GM19397 (cell line): Measurements from ENCODE around the gene MRPL4.
"Not testable (repeated sequence)": the region's sequence is repeated elsewhere in the genome, so short reads cannot be mapped to it uniquely, and the experiment has no call there.

Experiments
- ATAC-seq: cut with Tn5 transposase; IDR thresholded peaks from one replicate; pipeline ENCODE4 v1.9.1; 2021; ENCODE audit warnings: mild to moderate bottlenecking, moderate library complexity; ENCODE audit not compliant: unreplicated experiment

The MRPL4 gene

DNA sequence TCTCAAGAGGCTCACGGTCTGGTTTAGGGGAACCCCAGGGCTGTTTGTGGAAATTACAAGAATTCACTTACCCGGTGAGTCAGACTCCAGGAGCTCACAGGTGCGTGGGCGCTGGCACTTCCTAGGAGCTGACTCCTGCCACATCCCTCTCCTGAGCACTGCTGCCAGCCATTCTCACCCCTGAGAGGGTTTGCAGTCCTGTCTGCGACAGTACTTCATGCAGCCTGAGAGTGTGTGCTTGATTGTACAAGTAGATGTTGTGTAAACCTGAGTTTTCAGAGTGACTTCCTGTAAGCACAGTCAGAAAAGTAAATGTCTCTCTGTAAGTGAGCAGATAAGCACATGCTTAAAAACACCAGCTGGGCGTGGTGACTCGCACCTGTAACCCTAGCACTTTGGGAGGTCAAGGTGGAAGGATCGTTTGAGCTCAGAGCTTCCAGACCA lies 8.1 kb downstream of the MRPL4 start:
- no peak for ATAC-seq

DNA sequence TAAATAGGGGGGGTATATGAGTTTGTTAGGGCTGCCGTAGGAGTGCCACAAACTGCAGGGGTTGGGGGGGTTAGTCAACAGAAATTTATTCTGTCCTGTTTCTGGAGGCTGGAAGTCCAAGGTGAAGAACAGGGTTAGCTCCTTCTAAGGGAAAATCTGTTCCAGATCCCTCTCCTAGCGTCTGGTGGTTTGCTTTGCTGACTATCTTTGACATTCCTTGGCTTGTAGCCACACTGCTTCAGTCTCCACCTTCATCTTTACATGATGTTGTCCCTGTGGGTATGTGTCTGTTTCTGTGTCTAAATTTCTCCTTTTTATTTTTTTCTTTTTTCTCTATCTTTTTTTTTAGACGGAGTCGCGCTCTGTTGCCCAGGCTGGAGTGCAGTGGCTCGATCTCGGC lies 10.8 kb downstream of the MRPL4 start:
- ATAC-seq = no peak

DNA sequence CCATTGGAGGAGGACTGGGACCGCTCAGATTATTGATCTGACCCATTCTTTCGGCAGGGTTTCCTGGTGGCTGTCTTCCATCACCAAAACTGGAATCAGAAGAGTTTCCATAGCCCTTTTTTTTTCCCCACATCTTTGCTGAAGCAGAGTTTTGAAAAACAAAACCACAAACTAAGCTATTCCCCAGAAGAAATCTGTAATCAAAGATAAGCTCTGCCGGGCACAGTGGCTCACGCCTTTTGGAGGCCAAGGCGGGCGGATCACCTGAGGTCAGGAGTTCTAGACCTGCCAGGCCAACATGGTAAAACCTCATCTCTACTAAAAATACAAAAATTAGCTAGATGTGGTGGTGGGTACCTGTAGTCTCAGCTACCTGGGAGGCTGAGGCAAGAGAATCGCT lies 14.7 kb downstream of the MRPL4 start:
- no peak for ATAC-seq

DNA sequence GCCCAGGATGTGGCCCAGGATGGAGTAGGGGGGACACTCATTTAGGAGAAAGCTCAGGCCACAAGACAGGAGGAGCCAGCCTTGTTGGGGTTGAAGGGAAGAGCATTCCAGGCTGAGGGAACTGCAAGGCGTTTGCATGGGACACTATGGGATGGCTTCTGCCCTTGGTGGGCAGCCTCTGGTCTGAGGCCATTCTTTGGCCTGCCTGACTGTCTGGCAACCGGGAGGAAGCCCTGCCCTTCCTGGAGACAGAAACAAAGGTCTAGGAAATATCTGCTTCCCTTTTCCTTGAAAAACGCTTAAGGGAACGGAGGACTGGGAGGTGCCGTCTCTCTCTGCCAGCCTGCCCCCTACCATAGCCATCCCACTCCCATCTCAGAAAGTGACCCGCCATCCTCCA lies 16.1 kb downstream of the MRPL4 start:
- no peak for ATAC-seq

DNA sequence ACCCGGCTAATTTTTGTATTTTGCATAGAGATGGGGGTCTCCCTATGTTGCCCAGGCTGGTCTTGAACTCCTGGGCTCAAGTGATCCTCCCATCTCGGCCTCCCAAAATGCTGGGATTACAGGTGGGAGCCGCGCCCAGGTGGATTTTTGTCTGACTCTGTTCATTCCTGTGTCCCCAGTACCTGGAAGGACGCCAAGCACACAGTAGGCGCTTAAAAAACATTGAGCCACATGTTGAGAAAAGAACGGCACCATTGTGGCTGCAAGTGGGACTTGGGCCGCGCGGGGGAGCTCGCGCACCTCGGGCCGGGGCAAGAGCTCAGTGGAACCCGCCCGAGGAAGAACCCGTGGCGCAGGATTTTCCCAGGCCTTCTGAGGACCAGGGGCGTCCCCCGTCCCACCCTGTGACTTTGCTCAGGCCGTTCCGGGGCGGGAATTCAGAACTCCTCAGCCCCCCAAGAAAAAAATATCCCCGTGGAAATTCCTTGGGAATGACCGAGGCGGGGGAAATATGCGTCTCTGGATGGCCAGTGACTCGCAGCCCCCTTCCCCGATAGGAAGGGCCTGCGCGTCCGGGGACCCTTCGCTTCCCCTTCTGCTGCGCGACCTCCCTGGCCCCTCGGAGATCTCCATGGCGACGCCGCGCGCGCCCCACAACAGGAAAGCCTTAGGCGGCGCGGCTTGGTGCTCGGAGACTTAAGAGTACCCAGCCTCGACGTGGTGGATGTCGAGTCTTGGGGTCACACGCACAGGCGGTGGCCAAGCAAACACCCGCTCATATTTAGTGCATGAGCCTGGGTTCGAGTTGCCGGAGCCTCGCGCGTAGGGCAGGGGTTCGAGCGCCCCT lies 17.5 kb downstream of the MRPL4 start:
- no peak for ATAC-seq

DNA sequence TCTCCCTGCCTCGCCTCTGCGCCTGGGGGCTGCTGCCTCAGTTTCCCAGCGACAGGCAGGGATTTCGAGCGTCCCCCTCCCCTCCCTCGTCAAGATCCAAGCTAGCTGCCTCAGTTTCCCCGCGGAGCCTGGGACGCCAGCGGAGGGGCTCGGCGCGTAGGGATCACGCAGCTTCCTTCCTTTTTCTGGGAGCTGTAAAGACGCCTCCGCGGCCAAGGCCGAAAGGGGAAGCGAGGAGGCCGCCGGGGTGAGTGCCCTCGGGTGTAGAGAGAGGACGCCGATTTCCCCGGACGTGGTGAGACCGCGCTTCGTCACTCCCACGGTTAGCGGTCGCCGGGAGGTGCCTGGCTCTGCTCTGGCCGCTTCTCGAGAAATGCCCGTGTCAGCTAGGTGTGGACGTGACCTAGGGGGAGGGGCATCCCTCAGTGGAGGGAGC lies 18.2 kb downstream of the MRPL4 start:
- no peak for ATAC-seq

DNA sequence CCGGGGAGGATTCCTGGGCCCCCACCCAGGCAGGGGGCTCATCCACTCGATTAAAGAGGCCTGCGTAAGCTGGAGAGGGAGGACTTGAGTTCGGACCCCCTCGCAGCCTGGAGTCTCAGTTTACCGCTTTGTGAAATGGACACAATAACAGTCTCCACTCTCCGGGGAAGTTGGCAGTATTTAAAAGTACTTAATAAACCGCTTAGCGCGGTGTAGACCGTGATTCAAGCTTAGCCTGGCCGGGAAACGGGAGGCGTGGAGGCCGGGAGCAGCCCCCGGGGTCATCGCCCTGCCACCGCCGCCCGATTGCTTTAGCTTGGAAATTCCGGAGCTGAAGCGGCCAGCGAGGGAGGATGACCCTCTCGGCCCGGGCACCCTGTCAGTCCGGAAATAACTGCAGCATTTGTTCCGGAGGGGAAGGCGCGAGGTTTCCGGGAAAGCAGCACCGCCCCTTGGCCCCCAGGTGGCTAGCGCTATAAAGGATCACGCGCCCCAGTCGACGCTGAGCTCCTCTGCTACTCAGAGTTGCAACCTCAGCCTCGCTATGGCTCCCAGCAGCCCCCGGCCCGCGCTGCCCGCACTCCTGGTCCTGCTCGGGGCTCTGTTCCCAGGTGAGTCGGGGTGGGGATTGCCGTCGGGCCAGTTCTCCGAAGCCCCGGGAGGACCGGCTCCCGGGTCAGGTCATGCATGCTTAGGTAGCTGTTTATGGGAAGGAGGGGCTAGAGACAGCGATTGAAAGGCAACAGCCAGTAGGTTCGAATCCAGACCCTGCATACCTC lies 18.8 kb downstream of the MRPL4 start, which contains the start of gene ICAM1:
Gene ICAM1 (plus strand): TSS at position 505 of the 779 bp plus-strand sequence. CDS start 40 bp downstream, at position 545.
- peak; percentile 48 for ATAC-seq

DNA sequence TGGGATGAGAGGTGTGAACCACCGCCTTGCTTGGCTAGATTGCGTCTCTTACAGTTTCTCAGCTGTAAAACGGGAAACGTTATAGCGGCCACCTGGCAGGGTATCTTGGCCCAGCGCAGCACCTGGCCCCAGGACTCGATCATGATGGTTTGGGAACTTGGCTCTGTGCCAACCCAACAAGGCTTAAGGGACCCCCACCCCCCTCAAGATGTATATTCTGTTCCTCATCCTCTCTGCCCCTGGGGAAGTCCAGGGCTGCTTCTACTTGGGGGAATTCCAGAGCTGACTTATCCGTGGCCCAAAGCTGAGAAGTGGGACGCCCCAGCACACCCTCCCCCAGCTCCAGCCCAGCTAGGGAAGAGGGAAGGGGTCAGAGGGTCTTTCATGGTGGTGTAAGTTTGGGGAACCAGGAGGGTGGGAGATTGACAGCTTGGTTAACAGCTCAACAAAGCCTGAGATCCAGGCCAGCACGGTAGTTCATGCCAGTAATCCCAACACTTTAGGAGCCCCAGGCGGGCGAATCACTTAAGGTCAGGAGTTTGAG lies 19.6 kb downstream of the MRPL4 start:
- ATAC-seq = peak; percentile 33

DNA sequence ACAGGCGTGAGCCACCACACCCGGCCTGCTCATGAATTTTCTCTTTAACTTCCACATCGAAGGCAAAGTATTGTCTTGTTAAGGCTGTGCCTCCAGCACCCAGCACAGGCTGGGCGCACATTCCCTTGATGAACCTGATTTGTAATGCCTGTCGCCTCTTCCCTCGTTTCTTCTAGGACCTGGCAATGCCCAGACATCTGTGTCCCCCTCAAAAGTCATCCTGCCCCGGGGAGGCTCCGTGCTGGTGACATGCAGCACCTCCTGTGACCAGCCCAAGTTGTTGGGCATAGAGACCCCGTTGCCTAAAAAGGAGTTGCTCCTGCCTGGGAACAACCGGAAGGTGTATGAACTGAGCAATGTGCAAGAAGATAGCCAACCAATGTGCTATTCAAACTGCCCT lies 22.6 kb downstream of the MRPL4 start:
- ATAC-seq = no peak

DNA sequence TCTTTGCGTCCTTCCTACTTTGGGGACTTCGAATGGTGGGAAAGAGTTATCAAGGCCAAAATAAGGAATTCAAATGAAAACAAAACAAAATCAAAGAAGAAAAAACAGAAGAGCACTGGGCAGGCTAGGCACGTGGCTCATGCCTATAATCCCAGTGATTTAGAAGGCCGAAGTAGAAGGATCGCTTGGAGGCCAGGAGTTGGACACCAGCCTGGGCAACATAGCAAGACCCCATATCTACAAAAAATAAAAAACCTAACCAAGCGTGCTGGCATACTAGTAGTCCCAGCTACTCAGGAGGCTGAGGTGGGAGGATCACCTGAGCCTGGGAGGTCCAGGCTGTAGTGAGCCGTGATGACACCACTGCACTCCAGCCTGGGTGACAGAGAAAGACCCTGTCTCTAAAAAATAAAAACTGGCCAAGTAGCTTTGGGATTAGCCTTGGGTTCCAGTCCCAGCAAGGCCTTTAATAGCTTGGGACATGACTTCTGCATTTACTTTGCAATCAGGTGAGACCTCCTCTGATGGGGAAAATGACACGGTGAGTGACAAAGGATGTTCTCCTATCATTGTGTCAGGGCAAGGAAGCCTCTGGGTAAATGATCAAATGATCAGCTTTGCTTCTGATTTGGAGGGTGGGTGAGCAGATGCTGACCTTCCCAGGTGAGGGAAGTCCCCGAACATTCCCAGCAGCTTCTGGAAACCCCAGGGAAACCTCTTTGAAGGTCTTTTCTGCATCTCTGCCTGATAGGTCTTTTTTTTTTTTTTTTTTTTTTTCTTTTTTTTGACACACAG lies 26.0 kb downstream of the MRPL4 start:
- ATAC-seq = no peak

DNA sequence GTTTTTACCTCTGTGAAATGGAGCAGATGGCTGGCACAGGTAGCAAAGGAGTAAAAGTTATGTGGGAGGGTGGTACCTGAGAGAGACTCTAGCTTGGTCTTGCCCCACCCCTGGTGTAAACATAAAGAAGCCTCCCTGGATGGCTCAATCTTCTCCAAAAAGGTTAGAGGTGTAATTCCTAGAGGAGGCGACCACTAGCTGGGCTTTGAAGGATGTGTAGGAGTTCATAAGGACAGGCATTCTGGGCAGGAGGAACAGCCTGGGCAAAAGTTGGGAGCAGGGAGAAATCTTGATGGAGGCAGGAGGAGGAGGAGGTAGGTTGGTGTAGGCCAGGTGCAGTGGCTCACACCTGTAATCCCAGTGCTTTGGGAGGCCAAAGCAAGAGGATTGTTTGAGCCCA lies 26.9 kb downstream of the MRPL4 start:
- no peak for ATAC-seq

DNA sequence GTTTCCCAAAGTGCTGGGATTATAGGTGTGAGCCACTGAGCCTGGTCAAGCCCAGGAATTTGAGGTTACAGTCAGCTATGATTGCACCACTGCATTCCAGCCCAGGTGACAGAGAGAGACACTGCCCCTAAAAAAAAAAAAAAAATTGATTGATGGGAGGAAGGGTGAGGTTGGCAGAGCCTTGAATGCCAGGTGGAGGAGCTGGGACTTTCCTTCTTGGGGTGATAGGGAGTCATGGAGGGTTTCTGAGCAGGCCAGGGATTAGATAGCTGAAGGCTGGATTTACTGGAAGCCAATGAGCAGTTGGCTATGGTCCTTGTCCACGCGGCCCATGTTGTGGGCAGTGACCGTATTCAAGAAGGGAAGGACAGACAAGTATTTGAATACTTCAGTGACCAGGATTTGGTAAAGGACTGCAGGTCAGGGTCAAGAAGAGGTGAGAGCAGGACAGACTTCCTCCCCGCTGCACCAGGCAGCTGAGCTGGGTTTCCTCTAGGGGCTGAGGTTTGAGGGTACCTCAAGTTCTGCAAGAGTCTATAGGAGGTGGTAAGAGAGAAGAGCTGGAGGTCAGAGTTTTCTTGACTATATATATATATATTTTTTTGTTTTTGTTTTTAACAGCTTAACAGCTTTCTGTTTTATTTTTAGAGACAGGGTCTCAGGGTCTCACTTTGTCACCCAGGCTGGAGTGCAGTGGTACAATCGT lies 27.9 kb downstream of the MRPL4 start:
- ATAC-seq = no peak

DNA sequence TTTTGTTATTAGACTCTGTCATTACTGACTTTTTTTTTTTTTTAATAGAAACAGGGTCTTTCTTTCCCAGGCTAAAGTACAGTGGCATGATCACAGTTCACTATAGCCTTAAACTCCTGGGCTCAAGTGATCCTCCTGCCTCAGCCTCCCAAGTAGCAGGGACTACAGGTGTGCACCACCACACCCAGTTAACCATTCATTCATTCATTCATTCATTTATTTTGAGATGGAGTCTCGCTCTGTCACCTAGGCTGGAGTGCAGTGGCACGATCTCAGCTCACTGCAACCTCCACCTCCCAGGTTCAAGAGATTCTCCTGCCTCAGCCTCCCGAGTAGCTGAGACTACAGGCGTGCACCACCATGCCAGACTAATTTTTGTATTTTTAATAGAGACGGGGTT lies 30.0 kb downstream of the MRPL4 start:
- not testable (repeated sequence) for ATAC-seq

DNA sequence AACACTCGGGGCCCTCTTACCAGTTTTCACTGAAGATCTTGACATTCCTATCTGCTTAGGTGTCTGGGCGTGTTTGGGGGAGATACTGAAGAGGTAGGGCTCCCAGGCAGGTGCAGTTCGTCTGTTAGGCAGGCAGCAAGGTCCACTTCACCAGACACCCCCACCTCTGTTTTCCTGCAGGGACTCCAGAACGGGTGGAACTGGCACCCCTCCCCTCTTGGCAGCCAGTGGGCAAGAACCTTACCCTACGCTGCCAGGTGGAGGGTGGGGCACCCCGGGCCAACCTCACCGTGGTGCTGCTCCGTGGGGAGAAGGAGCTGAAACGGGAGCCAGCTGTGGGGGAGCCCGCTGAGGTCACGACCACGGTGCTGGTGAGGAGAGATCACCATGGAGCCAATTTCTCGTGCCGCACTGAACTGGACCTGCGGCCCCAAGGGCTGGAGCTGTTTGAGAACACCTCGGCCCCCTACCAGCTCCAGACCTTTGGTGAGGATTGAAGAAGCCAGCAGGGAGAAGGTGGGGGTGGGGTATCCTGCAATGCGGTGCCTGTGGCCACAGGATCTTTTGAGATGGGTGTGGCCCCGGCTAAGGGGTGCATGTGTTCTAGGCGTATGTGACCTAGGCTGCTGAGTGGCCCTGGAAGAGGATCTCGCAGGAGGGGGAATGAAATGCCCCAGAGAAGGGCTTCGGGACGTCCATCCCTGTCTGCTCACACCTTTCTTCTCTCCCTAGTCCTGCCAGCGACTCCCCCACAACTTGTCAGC lies 31.5 kb downstream of the MRPL4 start:
- no peak for ATAC-seq

DNA sequence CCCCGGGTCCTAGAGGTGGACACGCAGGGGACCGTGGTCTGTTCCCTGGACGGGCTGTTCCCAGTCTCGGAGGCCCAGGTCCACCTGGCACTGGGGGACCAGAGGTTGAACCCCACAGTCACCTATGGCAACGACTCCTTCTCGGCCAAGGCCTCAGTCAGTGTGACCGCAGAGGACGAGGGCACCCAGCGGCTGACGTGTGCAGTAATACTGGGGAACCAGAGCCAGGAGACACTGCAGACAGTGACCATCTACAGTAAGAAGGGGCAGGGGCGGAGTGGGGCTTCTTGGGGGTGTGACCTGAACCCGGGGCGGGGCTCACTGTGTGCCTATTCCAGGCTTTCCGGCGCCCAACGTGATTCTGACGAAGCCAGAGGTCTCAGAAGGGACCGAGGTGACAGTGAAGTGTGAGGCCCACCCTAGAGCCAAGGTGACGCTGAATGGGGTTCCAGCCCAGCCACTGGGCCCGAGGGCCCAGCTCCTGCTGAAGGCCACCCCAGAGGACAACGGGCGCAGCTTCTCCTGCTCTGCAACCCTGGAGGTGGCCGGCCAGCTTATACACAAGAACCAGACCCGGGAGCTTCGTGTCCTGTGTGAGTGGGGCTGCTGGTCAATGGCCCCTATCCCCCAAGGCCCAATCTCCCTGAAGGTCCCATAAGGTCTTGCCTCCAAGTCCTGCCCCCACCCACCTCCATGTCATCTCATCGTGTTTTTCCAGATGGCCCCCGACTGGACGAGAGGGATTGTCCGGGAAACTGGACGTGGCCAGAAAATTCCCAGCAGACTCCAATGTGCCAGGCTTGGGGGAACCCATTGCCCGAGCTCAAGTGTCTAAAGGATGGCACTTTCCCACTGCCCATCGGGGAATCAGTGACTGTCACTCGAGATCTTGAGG lies 32.3 kb downstream of the MRPL4 start:
- ATAC-seq = no peak

DNA sequence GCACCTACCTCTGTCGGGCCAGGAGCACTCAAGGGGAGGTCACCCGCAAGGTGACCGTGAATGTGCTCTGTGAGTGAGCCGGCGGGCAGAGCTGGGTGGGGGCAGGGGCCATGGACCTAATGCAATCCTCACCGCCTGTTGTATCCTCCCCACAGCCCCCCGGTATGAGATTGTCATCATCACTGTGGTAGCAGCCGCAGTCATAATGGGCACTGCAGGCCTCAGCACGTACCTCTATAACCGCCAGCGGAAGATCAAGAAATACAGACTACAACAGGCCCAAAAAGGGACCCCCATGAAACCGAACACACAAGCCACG lies 32.9 kb downstream of the MRPL4 start:
- ATAC-seq = no peak

DNA sequence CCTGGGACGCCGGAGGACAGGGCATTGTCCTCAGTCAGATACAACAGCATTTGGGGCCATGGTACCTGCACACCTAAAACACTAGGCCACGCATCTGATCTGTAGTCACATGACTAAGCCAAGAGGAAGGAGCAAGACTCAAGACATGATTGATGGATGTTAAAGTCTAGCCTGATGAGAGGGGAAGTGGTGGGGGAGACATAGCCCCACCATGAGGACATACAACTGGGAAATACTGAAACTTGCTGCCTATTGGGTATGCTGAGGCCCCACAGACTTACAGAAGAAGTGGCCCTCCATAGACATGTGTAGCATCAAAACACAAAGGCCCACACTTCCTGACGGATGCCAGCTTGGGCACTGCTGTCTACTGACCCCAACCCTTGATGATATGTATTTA lies 33.4 kb downstream of the MRPL4 start:
- no peak for ATAC-seq

DNA sequence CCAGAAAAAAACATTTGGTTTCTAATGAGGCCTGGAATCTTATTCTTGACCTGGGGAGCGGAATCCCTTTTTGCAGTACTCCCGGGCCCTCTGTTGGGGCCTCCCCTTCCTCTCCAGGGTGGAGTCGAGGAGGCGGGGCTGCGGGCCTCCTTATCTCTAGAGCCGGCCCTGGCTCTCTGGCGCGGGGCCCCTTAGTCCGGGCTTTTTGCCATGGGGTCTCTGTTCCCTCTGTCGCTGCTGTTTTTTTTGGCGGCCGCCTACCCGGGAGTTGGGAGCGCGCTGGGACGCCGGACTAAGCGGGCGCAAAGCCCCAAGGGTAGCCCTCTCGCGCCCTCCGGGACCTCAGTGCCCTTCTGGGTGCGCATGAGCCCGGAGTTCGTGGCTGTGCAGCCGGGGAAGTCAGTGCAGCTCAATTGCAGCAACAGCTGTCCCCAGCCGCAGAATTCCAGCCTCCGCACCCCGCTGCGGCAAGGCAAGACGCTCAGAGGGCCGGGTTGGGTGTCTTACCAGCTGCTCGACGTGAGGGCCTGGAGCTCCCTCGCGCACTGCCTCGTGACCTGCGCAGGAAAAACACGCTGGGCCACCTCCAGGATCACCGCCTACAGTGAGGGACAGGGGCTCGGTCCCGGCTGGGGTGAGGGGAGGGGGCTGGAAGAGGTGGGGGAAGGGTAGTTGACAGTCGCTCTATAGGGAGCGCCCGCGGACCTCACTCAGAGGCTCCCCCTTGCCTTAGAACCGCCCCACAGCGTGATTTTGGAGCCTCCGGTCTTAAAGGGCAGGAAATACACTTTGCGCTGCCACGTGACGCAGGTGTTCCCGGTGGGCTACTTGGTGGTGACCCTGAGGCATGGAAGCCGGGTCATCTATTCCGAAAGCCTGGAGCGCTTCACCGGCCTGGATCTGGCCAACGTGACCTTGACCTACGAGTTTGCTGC lies 35.1 kb downstream of the MRPL4 start, which contains the start of gene ICAM4:
Gene ICAM4 (plus strand): TSS at position 153 of the 935 bp plus-strand sequence. CDS start 58 bp downstream, at position 211.
- ATAC-seq = no peak
